Cardiac ventricle fibroblast (primary cell): Measurements from ENCODE around the gene FAM50A. TPM values are rescaled to one million over a fixed set of nuclear protein-coding genes. Genes with fewer than 3 reads are reported as not detected.

ENCODE experiments used
- total RNA-seq: library from RNA; depleted of rRNA; stranded (reverse); fragments of >200 nt; gene quantifications from 2 replicates; pipeline ENCODE4 v1.2.3, GENCODE V29; 2015

FAM50A gene
- total RNA-seq = 42.4 and 49.1 TPM in 2 replicates

GRCh38 chrX:154443992-154444754 lies at the start of gene FAM50A:
TSS of gene FAM50A (plus strand) at chrX:154444141. CDS start at chrX:154444236, 95 bp downstream.

GRCh38 chrX:154397888-154398667 lies 45.9 kb upstream of the FAM50A start, which contains the start of gene RPL10:
TSS of gene RPL10 (plus strand) at chrX:154398377. CDS start at chrX:154398520, 143 bp downstream.

GRCh38 chrX:154409222-154409871 lies 34.6 kb upstream of the FAM50A start, which contains the start of gene DNASE1L1:
TSS of gene DNASE1L1 (minus strand) at chrX:154409254. CDS start at chrX:154405568, 3,686 bp downstream.

GRCh38 chrX:154428176-154429171 lies 15.5 kb upstream of the FAM50A start, which contains the start of gene ATP6AP1:
TSS of gene ATP6AP1 (plus strand) at chrX:154428677. CDS start at chrX:154428693, 16 bp downstream.

GRCh38 chrX:154436983-154437752 lies 6.8 kb upstream of the FAM50A start, which contains the start of gene GDI1:
TSS of gene GDI1 (plus strand) at chrX:154437154. CDS start at chrX:154437255, 101 bp downstream.

GRCh38 chrX:154458116-154458953 lies 14.4 kb downstream of the FAM50A start, which contains the start of gene PLXNA3:
TSS of gene PLXNA3 (plus strand) at chrX:154458281. CDS start at chrX:154460184, 1,903 bp downstream.

GRCh38 chrX:154478728-154479622 lies 35.0 kb downstream of the FAM50A start, which contains the start of gene LAGE3:
TSS of gene LAGE3 (minus strand) at chrX:154479281. CDS start at chrX:154478915, 366 bp downstream.

GRCh38 chrX:154486396-154487207 lies 42.7 kb downstream of the FAM50A start, which contains the start of gene UBL4A:
TSS of gene UBL4A (minus strand) at chrX:154486615. CDS start at chrX:154486584, 31 bp downstream.

GRCh38 chrX:154490414-154491083 lies 46.6 kb downstream of the FAM50A start, which contains the start of gene SLC10A3:
TSS of gene SLC10A3 (minus strand) at chrX:154490629. CDS start at chrX:154488940, 1,689 bp downstream.

Other genes with a start within 250 kb of the FAM50A start
- not detected in 2 replicates for gene OPN1MW2, start 224.4 kb upstream of the FAM50A start, total RNA-seq
- not detected in 2 replicates for gene OPN1MW3, start 186.6 kb upstream of the FAM50A start, total RNA-seq
- gene TEX28, start 149.0 kb upstream of the FAM50A start, total RNA-seq = not detected in 2 replicates
- not detected in 2 replicates for gene TKTL1, start 148.3 kb upstream of the FAM50A start, total RNA-seq
- 881 and 1,006 TPM in 2 replicates for gene FLNA, start 69.5 kb upstream of the FAM50A start, total RNA-seq
- gene EMD, start 64.8 kb upstream of the FAM50A start, total RNA-seq = 34.4 and 50.2 TPM in 2 replicates
- gene RPL10, start 45.8 kb upstream of the FAM50A start, total RNA-seq = 7,807 and 8,845 TPM in 2 replicates
- gene DNASE1L1, start 34.9 kb upstream of the FAM50A start, total RNA-seq = 26.5 and 27.6 TPM in 2 replicates
- 12.3 and 16.3 TPM in 2 replicates for gene TAFAZZIN, start 32.6 kb upstream of the FAM50A start, total RNA-seq
- 45.9 and 54.3 TPM in 2 replicates for gene ATP6AP1, start 15.5 kb upstream of the FAM50A start, total RNA-seq
- 59.0 and 65.1 TPM in 2 replicates for gene GDI1, start 7.0 kb upstream of the FAM50A start, total RNA-seq
- gene PLXNA3, start 14.1 kb downstream of the FAM50A start, total RNA-seq = 13.2 and 20.2 TPM in 2 replicates
- 37.9 TPM in 2 replicates for gene LAGE3, start 35.1 kb downstream of the FAM50A start, total RNA-seq
- gene UBL4A, start 42.5 kb downstream of the FAM50A start, total RNA-seq = 20.4 and 25.5 TPM in 2 replicates
- gene SLC10A3, start 46.5 kb downstream of the FAM50A start, total RNA-seq = 36.1 and 45.9 TPM in 2 replicates
- gene FAM3A, start 72.1 kb downstream of the FAM50A start, total RNA-seq = 31.1 and 42.8 TPM in 2 replicates
- gene G6PD, start 102.7 kb downstream of the FAM50A start, total RNA-seq = 298 and 337 TPM in 2 replicates
- 12.6 and 16.6 TPM in 2 replicates for gene IKBKG, start 103.5 kb downstream of the FAM50A start, total RNA-seq
- not detected in 2 replicates for gene CTAG1A, start 141.0 kb downstream of the FAM50A start, total RNA-seq
- gene CTAG1B, start 175.1 kb downstream of the FAM50A start, total RNA-seq = not detected in 2 replicates
- not detected in 2 replicates for gene CTAG2, start 209.4 kb downstream of the FAM50A start, total RNA-seq